NOMO-1 (cell line): Measurements from ENCODE around the gene LY6G6C.
A peak's percentile ranks its signal among the peaks of the same experiment; 100 is the strongest.
"Not testable (repeated sequence)": the region's sequence is repeated elsewhere in the genome, so short reads cannot be mapped to it uniquely, and the experiment has no call there.

ENCODE experiments used
- DNase-seq, 2 experiments: peaks; one replicate each; lab custom pipeline; 2025; ENCODE audit not compliant: unreplicated experiment in 2 of 2; lab: John Stamatoyannopoulos, UW

The LY6G6C gene

DNA sequence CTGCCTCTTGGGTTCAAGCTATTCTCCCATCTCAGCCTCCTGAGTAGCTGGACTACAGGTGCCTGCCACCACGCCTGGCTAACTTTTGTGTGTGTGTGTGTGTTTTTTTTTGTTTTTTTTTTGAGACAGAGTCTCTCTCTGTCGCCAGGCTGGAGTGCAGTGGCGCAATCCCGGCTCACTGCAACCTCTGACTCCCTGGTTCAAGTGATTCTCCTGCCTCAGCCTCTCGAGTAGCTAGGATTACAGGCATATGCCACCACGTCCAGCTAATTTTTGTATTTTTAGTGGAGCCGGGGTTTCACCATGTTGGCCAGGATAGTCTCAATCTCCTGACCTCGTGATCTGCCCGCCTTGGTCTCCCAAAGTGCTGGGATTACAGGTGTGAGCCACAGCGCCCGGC lies 12.4 kb downstream of the LY6G6C start:
- DNase-seq = not testable (repeated sequence)

DNA sequence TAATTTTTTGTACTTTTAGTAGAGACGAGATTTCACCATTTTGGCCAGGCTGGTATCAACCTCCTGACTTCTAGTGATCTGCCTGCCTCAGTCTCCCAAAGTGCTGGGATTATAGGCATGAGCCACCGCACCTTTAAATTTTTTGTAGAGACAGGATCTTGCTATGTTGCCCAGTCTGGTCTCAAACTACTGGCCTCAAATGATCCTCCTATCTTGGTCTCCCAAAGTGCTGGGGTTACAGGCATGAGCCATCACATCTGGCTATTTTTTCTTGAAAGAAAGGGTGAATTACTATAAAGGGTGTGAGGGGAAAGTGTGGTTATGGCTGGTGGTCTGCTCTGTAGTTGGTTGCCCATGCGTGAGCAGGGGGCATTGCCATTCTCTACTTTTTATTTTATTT lies 13.3 kb downstream of the LY6G6C start:
- no peak for DNase-seq

DNA sequence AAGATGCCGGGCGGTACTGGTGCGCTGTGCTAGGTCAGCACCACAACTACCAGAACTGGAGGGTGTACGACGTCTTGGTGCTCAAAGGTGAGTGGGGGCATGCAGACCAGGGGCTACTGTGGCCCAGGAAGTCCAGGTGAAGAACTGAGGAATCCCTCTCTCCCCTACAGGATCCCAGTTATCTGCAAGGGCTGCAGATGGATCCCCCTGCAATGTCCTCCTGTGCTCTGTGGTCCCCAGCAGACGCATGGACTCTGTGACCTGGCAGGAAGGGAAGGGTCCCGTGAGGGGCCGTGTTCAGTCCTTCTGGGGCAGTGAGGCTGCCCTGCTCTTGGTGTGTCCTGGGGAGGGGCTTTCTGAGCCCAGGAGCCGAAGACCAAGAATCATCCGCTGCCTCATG lies 13.8 kb downstream of the LY6G6C start:
- no peak for DNase-seq

DNA sequence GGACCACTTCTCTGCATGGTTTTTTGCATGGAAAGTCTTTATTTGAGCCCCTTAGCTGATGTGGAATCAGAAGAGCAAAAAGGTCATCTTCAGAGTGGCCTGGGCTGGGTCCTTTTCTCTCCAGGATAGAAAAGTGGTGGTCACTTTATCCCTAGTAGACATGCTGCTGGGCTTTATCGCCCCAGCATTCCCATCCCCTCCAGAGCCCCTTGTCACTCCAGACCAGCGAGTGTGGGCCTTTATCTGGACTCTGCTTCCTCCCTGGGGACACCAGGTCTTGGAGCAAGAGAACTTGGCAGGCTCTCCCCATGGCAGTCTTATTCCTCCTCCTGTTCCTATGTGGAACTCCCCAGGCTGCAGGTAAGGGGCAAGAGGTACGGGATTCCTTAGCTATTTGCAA lies 14.9 kb downstream of the LY6G6C start, which contains the start of gene LY6G6F:
LY6G6F (plus strand) TSS at position 268 of the 400 bp plus-strand sequence; CDS start at position 309, 41 bp downstream.
- no peak for DNase-seq

DNA sequence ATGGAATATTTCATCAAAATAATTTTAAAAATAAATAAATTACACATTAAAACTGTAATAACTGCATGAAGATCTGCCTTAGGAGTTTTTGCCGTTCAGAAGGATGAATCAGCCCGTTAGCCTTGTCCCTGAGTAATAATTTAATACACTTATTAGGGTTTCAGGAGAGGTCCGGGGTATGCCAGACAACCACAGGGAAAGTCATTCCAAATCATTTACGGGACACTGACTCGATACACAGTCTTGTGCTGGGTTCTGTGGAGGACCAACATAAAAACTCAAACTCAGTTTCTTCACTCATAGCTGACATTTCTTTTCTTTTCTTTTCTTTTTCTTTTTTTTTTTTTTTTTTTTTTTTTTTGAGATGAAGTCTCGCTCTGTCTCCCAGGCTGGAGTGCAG lies 15.6 kb downstream of the LY6G6C start:
- DNase-seq = no peak

DNA sequence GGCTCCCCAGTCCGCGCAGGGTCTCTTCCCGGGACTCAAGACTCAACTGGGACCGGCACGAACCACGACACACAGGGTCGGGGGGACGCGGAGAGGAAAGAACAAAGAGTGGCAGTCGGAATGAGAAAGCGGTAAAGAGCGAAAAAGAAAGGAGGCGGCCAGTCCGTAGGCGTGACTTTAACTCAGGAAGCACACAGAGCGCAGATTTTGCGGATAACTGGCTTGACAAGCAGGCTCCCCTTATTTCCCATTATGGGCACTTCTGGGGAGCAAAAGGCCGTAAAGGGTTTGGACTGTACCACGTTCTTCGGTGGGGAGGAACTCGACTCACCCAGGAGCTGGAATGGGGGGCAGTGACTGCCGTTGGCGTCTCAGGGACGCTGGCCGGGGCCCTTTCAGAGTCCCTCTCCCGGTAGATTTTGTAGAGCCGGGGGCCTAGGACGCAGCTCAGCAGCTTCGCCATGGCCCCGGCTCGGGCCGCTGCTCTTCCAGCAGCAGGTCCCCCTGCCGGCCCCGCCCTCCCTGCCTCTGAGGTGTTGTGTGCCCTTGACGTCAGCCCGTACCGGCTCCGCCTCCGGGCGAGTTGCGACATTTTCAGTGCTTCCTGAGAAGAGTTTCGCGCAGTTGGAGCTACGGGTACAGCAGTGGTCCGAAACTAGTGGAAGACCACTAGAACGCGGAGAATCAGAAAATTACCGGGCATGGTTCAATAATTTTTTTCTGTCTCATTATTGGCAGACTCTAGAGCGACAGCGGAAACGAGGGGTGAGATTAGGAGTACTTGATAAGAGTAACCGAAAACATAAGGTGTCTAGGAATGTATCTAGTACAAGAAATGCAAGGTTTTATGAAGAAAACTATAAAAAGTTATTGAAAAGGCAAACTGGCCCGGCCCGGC lies 18.5 kb downstream of the LY6G6C start, which contains the start of gene ABHD16A:
ABHD16A (minus strand) TSS at position 506 of the 898 bp plus-strand sequence; CDS start at position 463, 43 bp downstream.
- peak; percentile 96 to 97 for DNase-seq

DNA sequence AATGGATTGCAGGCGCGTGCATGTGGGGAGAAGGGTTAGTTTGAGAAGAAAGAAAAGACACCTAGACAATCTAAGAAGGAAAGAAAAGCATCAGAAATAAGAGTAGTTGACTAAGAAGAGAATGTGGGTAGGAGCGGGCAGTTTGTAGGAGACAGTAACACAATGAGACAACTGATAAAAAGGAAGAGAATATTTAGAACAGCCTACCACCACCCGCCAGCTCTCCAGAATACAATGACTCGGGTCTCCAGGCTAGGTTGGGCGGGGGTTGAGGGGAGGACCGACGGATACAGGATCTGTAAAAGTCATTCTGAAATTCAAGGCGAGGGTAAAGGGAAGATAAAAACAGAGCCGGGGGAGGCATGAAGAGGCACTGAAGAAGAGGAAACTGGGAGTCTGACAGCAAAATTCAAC lies 19.1 kb downstream of the LY6G6C start:
- no peak for DNase-seq

DNA sequence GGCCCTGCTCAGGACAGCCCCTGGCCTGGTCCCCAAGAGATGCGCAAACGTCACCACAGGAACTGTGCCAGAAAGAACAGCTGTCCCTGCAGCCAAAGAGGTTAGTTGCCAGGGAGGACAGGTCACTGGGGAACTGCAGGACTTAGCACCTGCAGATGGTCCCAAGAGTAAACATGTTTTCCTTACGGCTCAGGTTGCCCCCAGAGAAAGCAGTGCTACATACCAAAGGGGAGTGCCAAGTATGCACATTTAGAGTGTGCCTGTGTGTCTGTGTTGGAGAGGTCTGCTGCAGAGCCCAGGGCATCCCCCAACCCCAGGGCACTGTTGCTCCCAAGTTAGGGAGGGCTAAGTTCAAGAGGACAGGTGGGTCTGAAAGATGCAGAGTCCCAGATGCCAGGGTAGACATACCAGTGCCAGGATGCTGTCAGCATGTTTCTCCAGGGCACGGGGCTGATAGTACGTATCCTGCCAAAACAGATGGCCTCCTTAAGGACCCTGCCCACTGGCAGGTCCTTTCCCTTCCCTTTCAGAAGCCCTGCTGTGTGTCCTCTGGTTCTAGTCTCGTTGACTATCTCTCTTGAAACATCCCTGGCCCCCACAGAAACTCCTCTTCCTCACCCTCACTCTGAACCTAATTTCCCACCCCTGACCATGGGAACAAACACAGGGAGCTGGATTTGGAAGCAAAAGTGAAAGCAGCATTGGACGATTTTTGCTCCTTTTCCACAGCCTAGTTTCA lies 19.7 kb downstream of the LY6G6C start:
- no peak for DNase-seq

DNA sequence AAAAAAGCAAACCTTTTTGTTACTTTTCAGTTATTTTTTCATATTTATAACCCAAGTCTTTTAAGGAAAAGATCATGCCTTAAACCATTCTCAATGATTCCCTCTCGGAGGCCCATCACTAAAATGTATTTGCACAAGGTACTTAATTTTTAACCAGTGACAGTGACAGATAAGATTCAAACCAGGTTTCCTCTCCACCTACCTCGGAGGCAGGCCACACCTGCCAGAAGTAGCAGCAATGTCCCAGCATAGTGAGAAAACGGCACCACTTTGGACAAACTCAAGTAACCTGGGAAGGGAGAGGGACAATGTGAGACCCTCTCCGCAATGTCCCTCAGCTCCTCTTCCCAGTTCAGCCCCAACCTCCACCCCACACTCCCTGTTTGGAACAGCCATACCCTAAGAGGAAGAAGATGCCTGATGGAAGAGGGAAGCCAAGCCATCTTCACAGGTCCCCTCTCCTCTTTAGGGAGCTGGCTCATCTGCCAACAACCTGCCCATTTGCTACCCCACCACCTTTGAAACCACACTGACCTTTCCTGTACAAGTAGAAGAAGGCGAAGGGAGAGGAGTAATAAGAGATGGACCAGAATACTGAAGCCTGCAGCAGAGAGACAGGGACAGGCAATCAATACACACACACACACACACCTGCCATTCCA lies 20.7 kb downstream of the LY6G6C start:
- DNase-seq = no peak

DNA sequence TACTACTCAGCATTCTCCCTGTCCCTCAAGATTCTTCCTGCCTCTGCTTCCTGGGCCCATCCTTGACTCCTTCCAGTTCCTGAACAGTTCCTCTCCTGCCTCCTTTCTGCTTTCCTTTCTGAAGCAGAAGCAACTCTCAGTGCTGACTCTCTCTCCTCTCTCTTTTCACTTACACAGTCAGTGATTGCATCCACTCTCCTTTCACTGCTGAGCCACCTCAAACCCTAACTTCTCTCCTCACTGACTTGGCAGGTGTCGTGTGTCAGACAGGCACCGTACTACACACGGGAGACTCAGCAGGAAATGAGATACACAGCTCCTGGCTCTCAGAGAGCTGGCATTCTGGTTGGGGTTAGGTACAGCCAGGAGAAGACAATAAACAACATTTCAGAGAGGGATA lies 24.0 kb downstream of the LY6G6C start:
- no peak for DNase-seq

DNA sequence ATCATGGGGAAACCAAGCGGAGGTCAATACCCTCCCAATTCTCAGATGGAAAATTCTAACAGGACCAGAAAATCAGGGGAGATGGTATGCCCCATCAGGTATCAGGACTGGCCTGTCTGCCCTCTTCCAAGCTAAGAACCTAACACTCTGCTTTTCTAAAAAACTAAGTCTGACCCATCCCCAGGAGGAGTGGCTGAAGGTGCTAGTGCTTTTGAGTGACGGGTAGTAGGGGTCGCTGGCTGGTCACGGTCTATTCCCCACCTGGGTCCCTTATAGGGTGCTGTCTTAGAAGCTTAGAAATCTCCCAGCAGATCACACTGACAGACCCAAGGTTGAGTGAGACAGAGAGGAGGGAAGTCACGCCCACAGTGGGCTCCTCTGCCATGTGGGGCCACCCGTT lies 28.0 kb downstream of the LY6G6C start:
- no peak for DNase-seq

DNA sequence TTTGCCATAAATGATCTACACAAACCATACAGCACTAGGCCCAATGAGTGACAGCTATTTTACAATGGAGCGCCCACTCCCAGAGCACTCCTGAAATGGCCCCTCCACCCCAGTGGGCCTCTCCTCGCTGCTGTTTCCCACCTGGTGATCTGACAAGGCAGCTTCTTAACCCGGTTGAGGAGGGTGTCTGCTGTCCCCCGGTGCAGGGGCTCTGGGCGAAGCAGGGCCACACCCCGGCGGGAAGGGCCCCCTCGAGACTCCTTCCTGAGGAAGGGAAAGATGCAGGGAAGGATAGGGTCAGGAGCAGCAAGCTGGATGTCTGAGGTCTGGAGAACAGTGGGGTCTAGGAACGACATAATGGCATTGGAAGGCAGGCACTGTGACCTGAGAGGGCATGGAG lies 28.7 kb downstream of the LY6G6C start:
- no peak for DNase-seq

DNA sequence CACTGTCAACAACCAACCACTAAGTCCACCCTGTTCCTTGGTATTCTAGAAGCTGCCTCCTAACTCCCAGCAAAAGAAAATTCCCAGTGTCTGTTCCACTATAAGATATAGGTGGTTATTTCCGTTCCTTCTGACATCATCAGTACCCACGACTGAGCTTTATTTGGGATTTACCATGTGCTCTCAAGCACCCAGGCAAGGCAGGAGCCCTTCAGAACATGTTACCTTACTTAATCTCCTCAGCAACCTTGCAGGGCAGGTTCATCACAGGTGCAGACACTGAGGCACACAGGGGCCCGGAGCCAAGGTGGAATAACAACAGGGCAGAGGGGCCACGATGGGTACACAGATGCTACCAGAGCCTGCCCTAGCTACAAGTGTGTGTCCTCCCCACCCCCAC lies 29.2 kb downstream of the LY6G6C start:
- DNase-seq = no peak

DNA sequence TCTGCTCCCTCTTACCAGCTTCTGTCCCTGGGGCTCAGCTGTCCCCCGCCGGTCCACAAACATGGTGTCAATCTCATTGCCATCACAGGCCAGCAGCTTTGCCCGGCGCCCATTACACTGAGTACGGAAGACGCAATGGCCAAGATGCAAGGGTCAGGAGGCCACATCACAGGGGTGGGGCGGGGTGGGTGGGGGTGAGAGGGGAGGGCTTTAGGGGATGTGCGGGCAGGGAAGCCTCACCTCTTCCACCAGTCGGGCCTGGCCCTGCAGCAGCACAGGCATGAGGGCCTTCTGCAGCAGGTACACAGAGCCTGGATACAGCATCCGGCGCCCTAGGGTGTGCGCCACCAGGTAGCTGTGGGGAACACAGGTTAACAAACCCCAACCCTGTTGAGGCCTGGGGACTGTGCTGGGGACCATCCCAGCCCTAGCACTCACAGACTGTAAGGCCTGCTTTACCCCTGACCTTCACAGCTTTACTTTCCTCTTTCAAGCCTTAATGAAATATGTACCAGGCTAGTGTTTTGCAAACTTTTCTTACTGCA lies 29.9 kb downstream of the LY6G6C start:
- no peak for DNase-seq

DNA sequence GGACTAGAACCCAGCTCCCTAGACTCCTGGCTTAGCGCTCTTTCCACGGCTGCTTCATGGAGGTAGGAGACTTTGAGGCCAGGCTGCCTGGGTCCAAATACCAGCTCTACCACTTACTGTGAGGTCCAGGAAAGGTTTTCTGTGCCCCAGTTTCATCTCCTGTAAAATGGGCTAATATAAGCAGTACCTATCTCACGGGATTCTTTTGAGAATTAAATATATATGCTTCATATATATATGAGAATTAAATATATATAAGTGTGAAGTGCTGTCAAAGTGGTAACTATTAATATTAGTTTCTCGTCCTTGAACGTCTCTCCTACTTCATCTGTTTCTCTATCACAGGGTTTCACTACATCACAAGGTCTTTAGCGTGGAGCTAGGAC lies 30.5 kb downstream of the LY6G6C start:
- DNase-seq = no peak

DNA sequence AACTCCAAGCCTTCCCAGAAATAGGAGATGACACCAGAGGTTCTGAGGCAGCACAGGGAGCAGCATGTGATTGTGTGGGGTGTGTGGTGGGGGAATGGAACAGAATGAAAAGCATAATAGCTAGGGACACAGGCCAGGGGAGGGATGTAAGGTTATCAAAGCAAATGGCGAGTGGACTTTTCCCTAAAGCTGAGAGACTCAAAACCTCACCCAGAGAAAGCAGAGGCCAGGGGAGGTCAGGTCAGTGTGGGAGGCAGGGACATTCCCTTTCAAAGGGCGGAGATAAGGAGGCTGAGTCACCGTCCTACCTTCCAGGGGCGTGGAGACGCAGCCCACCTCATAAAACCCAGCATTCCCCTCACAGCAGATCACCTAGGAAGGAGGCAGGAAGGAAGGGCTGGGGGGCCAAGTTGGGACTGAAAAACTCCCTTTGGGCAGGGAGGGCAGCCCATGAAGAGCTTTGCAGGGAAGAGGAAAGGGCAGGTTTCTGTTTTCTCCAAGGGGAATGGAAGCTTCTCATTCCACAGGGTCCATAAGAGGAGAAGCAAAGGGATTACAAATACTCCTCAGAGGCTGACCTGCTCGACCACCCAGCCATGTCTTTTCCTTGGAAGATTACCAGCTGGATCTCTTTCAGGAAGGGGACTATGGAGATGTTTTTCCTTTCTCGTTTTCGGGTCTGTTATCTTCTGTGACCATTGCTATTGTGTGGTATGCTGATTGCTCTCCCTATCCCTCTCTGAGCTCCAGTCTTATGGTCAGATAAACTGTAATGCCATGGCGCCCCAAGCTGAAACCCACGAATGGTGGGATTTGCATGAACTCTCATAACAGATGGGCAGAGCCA lies 31.1 kb downstream of the LY6G6C start:
- DNase-seq = no peak

DNA sequence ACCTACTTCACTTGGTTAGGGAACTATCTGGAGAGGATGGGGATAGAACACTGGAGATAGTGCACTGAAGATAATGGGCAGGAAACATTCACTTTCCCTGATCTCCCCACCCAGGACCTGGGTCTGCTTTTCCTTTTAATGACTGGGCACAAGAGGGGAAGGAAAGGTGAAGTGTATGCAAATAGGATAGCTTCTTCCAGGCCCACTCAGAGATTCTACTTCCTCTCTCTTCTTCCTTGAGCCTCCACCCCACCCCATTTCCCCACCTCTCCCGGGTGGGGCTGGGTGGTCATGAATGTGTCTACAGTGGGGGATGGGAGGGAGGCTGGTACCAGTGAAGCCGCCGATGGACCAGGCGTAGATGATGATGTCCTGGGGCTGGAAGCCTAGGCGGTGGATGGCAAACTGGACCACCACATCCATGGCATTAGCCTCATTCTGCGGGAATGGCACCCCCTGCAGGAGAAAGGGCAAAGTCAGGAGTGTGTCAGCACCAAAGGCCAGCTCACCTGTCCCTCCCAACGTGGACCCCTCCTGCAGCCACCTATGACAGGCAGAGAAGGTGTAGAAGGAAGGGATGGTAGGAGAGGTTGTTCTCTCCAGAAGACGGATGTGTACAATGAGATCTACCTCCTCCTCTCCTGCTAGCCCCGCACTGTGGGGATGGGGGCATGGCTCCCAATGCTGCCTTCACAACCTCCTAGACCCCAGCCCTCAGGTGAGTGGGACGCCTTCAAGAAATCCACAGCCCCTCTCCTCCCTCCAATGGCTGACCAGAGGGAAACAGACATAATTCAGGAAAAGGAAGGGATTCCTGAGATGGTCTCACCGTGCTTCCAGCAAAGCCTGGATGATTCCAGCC lies 32.1 kb downstream of the LY6G6C start:
- no peak for DNase-seq

DNA sequence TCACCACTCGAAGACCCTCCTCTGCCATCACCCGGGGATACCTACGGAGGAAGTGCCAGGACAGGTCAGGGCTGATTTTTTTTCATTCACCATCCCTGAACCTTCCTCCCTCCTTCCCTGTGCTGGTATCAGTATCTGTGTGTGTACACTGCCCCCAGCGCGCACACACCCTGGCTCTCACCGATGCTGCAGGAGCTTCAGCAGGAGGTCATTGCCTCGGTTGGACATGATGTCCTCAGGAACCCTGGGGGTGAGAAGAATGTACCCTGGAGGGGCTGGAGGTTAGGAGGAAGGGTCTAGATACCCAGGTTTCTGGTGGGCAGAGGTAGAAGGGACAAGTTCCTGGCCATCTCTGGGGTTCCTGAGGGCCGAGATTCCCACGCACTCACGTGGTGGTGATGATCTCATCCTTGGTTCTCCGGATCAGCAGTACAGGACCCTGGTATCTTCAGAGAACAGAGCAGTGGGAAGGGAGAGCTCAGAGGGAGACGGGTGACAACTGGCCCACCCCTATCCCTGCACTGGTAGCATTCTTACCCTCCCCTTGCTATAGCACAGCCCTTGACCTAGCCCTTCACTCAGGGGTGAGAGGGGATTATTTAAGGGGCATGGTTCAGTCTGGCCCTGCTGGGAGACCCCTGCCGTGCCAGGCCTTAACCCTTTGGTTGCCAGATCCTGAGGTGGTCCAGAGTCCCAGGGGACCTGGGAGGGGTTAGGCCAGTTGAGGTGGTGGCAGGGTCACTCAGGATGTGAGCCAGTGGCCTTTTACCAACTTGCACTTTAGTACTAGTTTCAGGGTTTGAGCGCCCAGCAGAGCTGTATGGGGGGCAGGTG lies 33.5 kb downstream of the LY6G6C start:
- no peak for DNase-seq
